Measurements from ENCODE around the gene SRCIN1.

Gene SRCIN1

GRCh38 chr17:38559880-38560230 is 45.9 kb downstream of the SRCIN1 start:
- DNase-seq: no peak

- DNase-seq: peak; percentile 35
These were observed 46.5 kb downstream of the SRCIN1 start for GRCh38 chr17:38559051-38559879.

- DNase-seq: no peak
These were observed 47.1 kb downstream of the SRCIN1 start for GRCh38 chr17:38558728-38559050.

GRCh38 chr17:38557836-38558727 is 47.7 kb downstream of the SRCIN1 start:
- peak; percentile 74 for DNase-seq

- no peak for DNase-seq
These were observed 48.4 kb downstream of the SRCIN1 start for GRCh38 chr17:38557396-38557795.

- no peak for DNase-seq
These were observed 49.5 kb downstream of the SRCIN1 start for GRCh38 chr17:38556239-38556638.

GRCh38 chr17:38554430-38555350 is 51.1 kb downstream of the SRCIN1 start:
- DNase-seq: peak; percentile 70

- DNase-seq: no peak
These were observed 53.4 kb downstream of the SRCIN1 start for GRCh38 chr17:38552343-38552742.

- no peak for DNase-seq
These were observed 54.6 kb downstream of the SRCIN1 start for GRCh38 chr17:38551121-38551520.

GRCh38 chr17:38550661-38551060 is 55.1 kb downstream of the SRCIN1 start:
- DNase-seq: no peak

- no peak for DNase-seq
These were observed 56.5 kb downstream of the SRCIN1 start for GRCh38 chr17:38549285-38549684.

GRCh38 chr17:38547444-38547843 is 58.3 kb downstream of the SRCIN1 start:
- DNase-seq: no peak

GRCh38 chr17:38546396-38546795 is 59.4 kb downstream of the SRCIN1 start:
- no peak for DNase-seq

- no peak for DNase-seq
These were observed 60.1 kb downstream of the SRCIN1 start for GRCh38 chr17:38545531-38546225.

- no peak for DNase-seq
These were observed 60.9 kb downstream of the SRCIN1 start for GRCh38 chr17:38544839-38545209.

GRCh38 chr17:38544175-38544838 is 61.4 kb downstream of the SRCIN1 start:
- no peak for DNase-seq

- no peak for DNase-seq
These were observed 62.2 kb downstream of the SRCIN1 start for GRCh38 chr17:38543403-38544174.

GRCh38 chr17:38542286-38542685 is 63.5 kb downstream of the SRCIN1 start:
- DNase-seq: no peak

- no peak for DNase-seq
These were observed 64.5 kb downstream of the SRCIN1 start for GRCh38 chr17:38541281-38541680.

- DNase-seq: no peak
These were observed 65.2 kb downstream of the SRCIN1 start for GRCh38 chr17:38540514-38541045.

GRCh38 chr17:38539386-38539785 is 66.4 kb downstream of the SRCIN1 start:
- DNase-seq: no peak
